GM21619 (cell line): ENCODE results near the gene SND1.

ENCODE experiments used
- ATAC-seq: cut with Tn5 transposase; IDR thresholded peaks from one replicate; pipeline ENCODE4 v1.9.1; 2021; ENCODE audit not compliant: unreplicated experiment

Gene SND1

GRCh38 chr7:128076196-128076795, 424.3 kb downstream of the SND1 start:
- ATAC-seq: no peak

GRCh38 chr7:128076796-128077271, 424.8 kb downstream of the SND1 start:
- ATAC-seq: no peak

- ATAC-seq: no peak
Observed at GRCh38 chr7:128078309-128078708, 426.3 kb downstream of the SND1 start.

GRCh38 chr7:128080169-128080568, 428.2 kb downstream of the SND1 start:
- ATAC-seq: no peak

GRCh38 chr7:128081351-128081750, 429.4 kb downstream of the SND1 start:
- no peak for ATAC-seq

- no peak for ATAC-seq
Observed at GRCh38 chr7:128081808-128082207, 429.8 kb downstream of the SND1 start.

GRCh38 chr7:128082431-128082830, 430.4 kb downstream of the SND1 start:
- no peak for ATAC-seq

DNA sequence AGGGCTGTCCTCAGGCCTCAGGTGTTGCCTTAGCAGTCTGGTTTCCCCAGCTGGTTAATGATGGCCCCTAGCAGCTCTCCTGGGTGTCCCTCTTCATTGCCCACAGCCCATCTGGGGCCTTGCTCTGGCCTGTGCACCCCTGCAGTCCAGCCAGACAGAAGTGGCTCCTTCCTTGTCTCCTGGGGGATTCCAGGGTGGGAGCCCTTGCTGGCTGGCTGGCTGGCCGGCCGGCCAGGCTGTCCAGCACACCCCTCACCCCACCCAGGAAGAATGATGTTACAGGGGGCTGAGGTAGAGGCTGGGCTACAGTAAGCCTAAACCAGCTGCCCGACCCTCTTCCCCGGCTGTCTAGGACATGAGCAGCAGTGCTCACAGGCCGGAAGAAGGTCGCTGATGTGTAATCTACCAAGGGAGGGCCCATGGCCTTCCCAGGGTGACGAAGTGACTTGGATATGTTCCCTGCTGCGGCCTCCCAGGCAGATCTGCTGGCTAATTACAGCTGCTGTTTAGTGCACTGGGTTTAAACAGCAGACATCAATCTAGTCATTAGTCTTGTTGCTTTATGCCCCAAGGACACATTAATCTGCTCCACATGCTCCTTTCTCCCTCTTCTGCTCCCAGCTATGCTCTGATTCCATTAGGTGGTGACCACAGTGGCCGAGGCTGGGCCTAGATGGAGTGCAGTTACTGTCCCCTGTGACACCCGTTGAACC, 433.1 kb downstream of the SND1 start:
- no peak for ATAC-seq

- ATAC-seq: no peak
Observed at GRCh38 chr7:128090492-128090891, 438.5 kb downstream of the SND1 start.

GRCh38 chr7:128091106-128091505, 439.1 kb downstream of the SND1 start:
- ATAC-seq: no peak

- no peak for ATAC-seq
Observed at GRCh38 chr7:128092221-128092620, 440.2 kb downstream of the SND1 start.

GRCh38 chr7:128093614-128094570, 441.9 kb downstream of the SND1 start:
- ATAC-seq: no peak

DNA sequence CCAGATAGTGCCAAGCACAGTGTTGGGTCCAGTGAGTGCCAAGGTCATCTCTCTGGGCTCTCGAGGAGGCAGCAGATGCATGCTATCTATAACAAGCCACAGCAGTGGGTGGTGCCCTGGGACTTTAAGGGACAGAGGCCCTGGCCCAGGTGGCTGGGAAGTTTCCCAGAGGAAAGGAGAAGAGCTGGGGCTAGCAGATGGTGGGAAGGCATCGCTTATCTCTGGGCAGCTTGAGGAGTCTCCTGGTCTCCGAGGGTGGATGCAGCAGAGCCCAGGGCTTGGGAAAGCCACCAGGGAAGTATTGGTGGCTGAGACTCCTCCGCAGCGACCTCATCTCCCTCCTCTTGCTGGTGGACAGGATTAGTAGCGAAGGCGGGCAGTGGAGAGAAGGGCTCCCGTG, 442.7 kb downstream of the SND1 start:
- ATAC-seq: no peak

DNA sequence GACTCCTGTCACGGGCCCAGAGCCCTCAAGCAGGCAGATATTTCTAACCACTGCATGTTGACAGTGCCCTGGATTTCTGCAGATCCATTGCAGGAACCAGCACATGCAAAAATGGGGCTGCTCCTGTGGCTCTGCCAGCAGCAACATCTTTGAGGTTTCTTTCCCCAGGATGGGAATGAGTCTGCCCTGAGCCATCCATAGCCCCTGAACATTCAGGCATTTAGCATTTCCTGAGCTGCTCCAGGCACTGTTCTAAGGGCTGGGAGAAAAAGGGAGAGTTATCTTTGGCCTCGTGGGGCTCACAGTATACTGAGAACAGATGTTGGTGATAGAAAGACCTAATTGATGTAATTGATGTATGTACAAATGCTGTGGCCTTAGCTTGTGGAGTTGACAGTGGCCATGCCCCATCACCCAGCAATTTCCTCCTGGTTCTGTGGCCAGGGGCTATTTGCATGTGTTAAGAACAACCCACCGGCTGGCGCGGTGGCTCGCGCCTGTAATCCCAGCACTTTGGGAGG, 445.3 kb downstream of the SND1 start:
- ATAC-seq: no peak

- no peak for ATAC-seq
Observed at GRCh38 chr7:128098629-128099028, 446.6 kb downstream of the SND1 start.

- ATAC-seq: no peak
Observed at GRCh38 chr7:128099204-128099671, 447.2 kb downstream of the SND1 start.

- ATAC-seq: no peak
Observed at GRCh38 chr7:128100225-128100948, 448.4 kb downstream of the SND1 start.

- no peak for ATAC-seq
Observed at GRCh38 chr7:128100949-128101713, 449.1 kb downstream of the SND1 start.

- no peak for ATAC-seq
Observed at GRCh38 chr7:128102490-128103291, 450.7 kb downstream of the SND1 start.
